ENCODE data around the gene DTX3.
"Not testable (repeated sequence)": the region's sequence is repeated elsewhere in the genome, so short reads cannot be mapped to it uniquely, and the experiment has no call there.

DTX3 gene

GRCh38 chr12:57609101-57609780, 4.6 kb downstream of the DTX3 start:
- DNase-seq, result no peak

DNA sequence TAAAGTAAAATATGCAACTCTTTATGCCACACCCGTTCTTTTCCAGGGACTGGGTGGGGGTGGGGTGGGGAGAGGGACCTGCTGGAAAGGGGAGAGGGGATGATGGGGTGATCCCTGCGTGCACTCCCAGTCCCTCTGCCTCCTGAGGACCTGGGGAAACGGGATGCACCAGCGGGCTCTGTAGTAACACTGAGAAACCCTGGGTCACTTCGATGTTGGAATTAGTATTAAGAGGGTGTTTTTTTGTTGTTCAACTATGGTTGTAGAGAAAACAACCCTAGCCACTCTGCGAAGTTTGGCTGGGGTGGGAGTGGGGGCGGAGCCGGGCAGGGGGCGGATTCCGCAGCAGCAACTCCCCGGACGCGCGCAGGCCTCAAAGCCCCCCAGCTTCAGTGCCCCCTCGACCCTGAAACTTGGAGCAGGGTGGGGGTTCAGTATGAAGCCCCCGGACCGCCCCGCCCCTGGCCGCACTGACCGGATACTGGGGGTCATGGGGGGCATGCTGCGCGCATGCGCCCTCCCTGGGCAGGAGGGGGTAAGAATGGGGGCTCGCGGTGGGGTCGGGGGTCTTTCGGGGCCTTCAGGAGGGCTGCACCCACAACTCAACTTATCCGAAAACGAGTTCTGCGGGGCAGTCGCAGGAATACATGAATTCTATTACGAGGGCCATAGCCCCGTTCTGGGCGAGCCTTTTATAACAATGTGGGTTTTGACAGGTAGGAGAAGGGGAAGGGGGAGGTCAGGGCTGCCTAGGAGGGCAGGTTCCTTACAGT, 5.3 kb downstream of the DTX3 start:
- DNase-seq, result no peak

GRCh38 chr12:57610554-57611107, 6.0 kb downstream of the DTX3 start:
- no peak for DNase-seq

DNA sequence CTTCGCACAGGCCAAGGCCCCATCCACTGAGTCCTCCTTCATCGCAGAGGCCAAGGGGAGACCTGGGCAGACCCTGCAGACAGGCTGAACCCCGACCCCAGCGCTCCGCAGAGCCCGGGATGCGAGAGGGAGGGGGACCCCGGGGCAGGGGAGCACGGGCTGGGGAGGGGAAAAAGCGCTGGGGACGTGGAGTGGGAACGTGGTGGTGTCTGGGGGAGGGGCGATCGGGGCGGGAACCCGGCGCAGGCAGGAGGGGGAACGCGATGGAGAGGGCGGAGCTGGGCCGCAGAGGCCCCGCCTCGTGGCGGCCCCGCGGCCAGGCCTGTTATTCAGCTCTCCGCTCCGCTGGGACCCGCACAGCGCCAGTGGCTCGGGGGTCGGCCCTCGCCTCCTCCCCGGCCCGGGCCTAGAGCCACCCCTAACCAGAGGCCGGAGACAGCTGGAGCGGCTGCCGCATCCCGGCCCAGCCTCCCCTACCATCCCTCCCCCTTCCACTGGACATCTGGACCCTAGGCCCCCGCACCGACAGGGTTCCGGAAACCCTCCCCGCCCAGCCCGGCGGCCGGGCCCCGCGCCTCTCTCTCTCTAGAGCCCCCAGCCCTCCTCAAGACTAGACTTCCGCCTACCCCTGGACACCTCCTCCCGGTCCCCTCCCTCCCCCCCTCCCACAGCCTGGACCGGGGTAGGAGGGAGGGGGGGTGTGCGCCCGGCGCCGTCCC, 6.6 kb downstream of the DTX3 start, which contains the start of gene ARHGEF25:
Gene ARHGEF25, plus strand, starts transcription at position 328 of the 719 bp plus-strand sequence. CDS start 460 bp downstream, outside the sequence.
- peak; percentile 56 for DNase-seq

DNA sequence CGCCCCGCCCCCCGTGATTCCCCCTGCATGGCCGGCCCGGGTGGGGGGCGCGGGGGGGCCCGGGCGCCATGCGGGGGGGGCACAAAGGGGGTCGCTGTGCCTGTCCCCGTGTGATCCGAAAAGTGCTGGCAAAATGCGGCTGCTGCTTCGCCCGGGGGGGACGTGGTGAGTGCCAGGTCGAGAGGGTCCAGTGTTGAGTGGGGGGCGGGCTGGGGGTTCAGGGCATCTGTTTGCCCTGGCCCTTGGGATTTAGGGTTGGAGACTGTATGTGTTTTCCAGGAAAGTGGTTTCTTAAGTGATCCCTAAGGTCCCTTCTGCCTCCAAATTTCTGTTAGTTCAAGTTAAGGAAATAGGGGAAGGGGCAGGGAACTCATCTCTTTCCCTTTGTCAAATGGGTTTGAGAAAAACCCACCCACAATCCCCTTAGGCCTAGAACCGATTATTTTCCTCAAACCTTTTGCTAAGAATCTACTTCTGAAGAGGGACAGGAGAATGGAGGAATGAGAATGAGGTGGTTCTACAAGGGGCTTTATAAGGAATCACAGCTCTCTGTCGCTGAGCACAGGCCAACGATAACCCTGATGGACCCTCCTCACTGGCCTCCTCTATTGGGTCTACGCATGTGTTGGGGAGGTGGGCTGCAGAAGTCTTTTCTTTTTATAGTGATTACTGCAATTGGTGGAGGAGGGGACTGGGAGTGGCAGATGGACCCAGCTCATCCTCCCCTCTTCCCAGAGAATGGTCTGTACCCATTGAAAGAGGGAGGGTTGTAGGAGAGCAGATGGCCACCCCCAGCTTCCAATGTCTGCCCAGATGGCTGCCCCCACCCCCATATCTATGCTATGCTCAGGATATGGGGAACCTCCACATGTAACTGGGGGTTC, 7.4 kb downstream of the DTX3 start:
- no peak for DNase-seq

DNA sequence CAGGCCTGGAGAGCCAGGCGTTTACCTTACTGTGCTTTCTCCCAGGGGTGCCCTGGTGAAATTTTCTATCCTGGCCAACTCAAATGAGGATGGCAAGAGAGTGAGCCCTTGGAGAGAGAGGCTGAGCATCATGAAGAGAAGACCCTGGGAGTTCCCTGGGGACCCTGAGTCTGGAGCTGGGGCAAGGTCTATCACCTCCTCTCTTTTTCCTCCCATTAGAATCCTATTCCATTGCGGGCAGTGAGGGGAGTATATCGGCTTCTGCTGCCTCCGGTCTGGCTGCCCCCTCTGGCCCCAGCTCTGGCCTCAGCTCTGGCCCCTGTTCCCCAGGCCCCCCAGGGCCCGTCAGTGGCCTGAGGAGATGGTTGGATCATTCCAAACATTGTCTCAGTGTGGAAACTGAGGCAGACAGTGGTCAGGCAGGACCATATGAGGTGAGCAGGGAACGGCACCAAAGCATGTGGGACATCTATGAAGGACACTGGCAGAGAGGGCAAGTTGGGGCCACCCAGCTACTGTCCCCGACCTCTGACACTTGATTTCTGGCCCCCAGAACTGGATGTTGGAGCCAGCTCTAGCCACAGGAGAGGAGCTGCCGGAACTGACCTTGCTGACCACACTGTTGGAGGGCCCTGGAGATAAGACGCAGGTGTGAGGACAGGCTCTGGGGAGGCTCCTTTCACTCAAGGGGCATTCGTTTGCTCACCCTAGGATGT, 8.2 kb downstream of the DTX3 start:
- no peak for DNase-seq

DNA sequence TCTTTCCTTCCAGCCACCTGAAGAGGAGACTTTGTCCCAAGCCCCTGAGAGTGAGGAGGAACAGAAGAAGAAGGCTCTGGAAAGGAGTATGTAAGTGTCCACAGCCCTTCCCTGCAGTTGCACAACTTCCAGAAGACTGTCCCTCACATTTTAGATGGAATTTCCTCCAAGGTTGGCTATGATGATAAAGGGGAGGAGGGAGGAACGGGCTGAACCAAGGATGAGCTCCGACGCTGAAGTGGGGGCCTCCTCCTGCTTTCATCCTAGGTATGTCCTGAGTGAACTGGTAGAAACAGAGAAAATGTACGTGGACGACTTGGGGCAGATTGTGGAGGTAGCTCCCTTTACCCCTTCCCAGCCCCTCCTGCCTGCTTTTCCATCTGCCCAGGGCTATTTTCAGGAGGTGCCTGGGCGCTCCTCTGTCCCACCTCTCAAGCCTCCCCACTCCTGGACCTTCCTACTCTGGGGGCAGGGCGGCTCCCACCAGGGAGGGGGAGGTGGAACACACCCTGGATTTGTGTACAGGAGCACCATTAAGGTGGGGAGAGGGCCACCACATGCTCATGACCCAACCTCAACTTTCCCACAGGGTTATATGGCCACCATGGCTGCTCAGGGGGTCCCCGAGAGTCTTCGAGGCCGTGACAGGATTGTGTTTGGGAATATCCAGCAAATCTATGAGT, 8.9 kb downstream of the DTX3 start:
- DNase-seq, result no peak

- no peak for DNase-seq
Measured at GRCh38 chr12:57614178-57614947, 9.7 kb downstream of the DTX3 start.

- no peak for DNase-seq
Measured at GRCh38 chr12:57614948-57615500, 10.4 kb downstream of the DTX3 start.

DNA sequence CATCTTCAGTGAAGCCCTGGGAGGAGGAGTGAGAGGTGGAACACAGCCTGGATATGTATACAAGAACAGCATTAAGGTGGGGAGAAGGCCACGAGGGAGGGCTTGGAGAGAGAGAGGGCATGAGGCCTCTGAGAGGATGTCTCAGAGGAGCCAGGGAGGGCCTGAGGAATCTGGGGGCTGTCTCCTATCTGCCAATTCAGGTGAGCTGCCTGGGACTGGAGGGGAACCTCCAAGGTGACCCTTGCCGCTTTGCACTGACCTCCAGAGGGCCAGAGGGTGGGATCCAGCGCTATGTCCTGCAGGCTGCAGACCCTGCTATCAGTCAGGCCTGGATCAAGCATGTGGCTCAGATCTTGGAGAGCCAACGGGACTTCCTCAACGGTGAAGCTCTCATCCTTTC, 11.0 kb downstream of the DTX3 start:
- DNase-seq, result no peak

DNA sequence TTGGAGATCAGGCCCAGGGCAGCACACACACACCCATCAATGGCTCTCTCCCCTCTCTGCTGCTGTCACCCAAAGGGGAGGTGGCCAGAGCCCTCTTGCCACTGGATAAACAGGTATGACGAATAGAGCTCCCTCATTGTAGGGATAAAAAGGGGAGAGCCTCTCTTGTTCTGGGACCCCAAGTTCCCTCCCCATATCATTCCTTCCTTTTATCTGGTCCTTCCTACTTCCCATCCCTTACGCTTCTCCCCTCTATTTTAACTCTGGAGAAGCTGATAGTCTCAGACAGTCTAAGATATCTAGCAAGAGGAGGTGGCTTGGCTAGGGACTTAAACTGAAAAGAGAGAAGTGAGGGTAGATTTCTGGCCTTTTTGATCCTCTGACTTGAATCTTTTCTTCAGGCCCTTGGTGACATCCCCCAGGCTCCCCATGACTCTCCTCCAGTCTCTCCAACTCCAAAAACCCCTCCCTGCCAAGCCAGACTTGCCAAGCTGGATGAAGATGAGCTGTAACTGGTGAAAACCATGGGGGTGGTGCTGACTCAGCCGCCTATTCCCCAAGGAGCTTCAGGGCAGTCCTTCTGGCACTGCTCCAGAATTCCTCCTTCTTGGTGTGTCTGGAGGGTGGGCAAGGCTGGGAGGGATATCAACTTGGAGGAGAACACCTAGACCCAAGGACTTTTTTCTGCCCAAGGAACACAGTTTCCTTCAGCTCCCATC, 11.9 kb downstream of the DTX3 start:
- no peak for DNase-seq

DNA sequence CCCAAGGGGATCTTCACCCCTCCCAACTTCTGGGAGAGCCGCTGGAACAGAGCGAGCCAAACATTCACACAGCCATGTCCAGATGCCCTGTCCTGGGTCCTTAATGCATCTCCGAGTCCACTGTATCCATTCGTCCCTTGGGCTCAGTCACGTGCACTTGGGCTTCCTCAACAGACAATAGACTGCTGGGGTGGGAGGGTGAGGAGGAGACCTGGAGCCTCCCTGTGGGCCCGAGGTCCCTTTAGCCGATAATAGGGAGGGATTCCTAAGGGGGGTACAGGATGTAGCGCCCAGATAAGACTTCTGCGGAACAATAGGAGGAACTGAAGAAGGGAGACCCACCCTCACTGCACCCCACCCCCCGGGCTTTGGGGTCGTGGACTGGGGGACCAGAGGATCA, 13.3 kb downstream of the DTX3 start:
- DNase-seq, result no peak

GRCh38 chr12:57618431-57618830, 13.8 kb downstream of the DTX3 start:
- not testable (repeated sequence) for DNase-seq

DNA sequence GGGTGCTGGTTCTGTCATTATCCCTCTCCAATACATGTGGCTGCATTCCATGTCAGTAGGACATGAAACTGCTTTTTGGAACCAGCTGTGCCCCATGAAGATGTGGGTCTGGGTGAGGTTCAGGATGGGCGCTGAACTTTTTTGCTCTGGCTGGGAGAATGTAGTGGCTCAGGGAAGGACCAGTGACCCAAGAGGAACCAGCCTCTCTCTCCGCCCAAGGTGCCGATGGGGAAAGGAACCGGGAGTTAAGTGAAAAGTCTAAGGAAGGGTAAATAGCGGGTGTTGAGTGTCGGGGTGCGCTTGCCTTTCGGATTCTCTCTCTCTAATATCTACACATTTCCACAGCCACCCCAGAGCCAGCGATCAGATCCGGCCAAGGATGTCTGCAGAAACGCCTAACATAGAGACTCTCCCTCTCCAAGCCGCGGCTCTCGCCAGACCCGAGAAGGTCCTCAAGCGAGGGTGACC, 14.4 kb downstream of the DTX3 start:
- no peak for DNase-seq

- no peak for DNase-seq
Measured at GRCh38 chr12:57619434-57620244, 15.0 kb downstream of the DTX3 start.

- no peak for DNase-seq
Measured at GRCh38 chr12:57620245-57620935, 15.8 kb downstream of the DTX3 start.

DNA sequence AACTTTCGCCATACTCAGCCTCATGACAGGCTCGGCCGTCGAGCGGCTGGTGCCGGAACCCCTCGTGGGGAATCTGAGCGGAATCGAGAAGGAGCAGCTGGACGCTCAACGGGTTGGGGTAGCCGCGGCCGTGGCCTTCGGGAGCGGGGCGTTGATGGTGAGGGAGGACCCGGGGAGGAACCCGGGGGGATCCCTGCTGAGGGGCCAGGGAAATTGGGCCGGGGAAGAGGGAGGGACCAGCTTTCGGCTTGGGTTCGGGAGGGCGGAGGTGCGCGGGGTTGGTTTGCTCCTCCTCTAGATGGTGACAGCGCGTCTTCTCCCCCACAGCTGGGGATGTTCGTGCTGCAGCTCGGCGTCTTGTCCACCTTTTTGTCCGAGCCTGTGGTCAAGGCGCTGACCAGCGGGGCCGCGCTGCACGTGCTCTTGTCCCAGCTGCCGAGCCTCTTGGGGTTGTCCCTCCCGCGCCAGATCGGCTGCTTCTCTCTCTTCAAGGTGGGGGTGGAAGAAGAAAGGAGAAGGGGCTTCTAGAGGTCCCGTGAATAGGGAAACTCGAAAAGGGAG, 16.4 kb downstream of the DTX3 start:
- no peak for DNase-seq
